HepG2 (cell line): Measurements from ENCODE around the gene ELP2. TPM values are rescaled to one million over a fixed set of nuclear protein-coding genes. Genes with fewer than 3 reads are reported as not detected.
"Not testable (repeated sequence)": the region's sequence is repeated elsewhere in the genome, so short reads cannot be mapped to it uniquely, and the experiment has no call there.

Experiments used
- ATAC-seq: fragments of 200-7000 bp; cut with Tn5 transposase; 3 replicates; pipeline ENCODE4 v1.9.1; 2020; ENCODE audit warnings: mild to moderate bottlenecking, moderate library complexity
- BruUV-seq: library from RNA; stranded (reverse); fragments of 400-500 nt; replicated peaks from 2 replicates; lab custom pipeline; 2021; lab: Mats Ljungman, UMichigan
- CTCF ChIA-PET: fragments of 300-600 bp; formaldehyde crosslinking; extraction: SDS; loops from one replicate; lab custom pipeline; 2021; ENCODE audit warnings: low total read pairs, inconsistent platforms, low intra/inter-chr PET ratio; lab: Yijun Ruan, JAX
- POLR2A ChIA-PET: fragments of 350-600 bp; sonication (Branson Sonifier 250); formaldehyde crosslinking; loops from one replicate; lab custom pipeline; 2020; ENCODE audit warnings: antibody characterized with exemption, inconsistent platforms; lab: Yijun Ruan, JAX
- DNase-seq: peaks from one replicate; pipeline ENCODE4 v3.0.0-alpha.2; 2015; ENCODE audit warnings: low spot score
- FAIRE-seq: peaks from 3 replicates; lab custom pipeline; 2011; peaks lifted over from hg19 to GRCh38; lab: Jason Lieb, UNC
- H2AFZ ChIP-seq: one replicate; pipeline ENCODE4 v1.6.1; 2011; ENCODE audit warnings: low read length, inconsistent platforms
- H3K27ac ChIP-seq: fragments of 300-600 bp; 3 replicates; pipeline ENCODE4 v1.8.0; 2011; ENCODE audit warnings: mixed run types, mild to moderate bottlenecking, mixed read lengths, low read length, inconsistent platforms; ENCODE audit not compliant: insufficient read depth; ENCODE audit errors: extremely low read length
- H3K27me3 ChIP-seq, 2 experiments: fragments of 200-600 bp in 1 of 2; 2 replicates in 1 of 2; 3 replicates in 1 of 2; pipeline versions ENCODE4 v1.6.0 to v1.8.0; 2011; ENCODE audit warnings: low read length in 2 of 2, mild to moderate bottlenecking in 2 of 2, moderate library complexity in 2 of 2, inconsistent platforms in 1 of 2; ENCODE audit not compliant: insufficient read depth in 2 of 2, control insufficient read depth in 1 of 2
- H3K36me3 ChIP-seq, 2 experiments: fragments of 200-600 bp in 1 of 2; replicated peaks in 1 of 2; 2 replicates in 1 of 2; 3 replicates in 1 of 2; pipeline versions ENCODE4 v1.5.1 to v1.8.0; 2011; ENCODE audit warnings: low read length in 2 of 2, inconsistent platforms in 1 of 2; ENCODE audit not compliant: insufficient read depth in 2 of 2, control insufficient read depth in 1 of 2
- H3K4me1 ChIP-seq: 2 replicates; pipeline ENCODE4 v1.5.1; 2012; ENCODE audit warnings: low read length, inconsistent platforms; ENCODE audit not compliant: insufficient read depth
- H3K4me2 ChIP-seq: 2 replicates; pipeline ENCODE4 v1.6.0; 2011; ENCODE audit warnings: low read depth, low read length, inconsistent platforms
- H3K4me3 ChIP-seq, 3 experiments: fragments of 200-600 bp in 1 of 3; sonication (generic), shearing (Covaris generic) in 1 of 3; replicated peaks in 1 of 3; 2 replicates each; pipeline ENCODE4 v1.5.1; 2011 to 2016; ENCODE audit warnings: low read length in 3 of 3, inconsistent platforms in 2 of 3, low read depth in 2 of 3, mild to moderate bottlenecking in 2 of 3, control low read depth in 1 of 3, mixed read lengths in 1 of 3; ENCODE audit not compliant: insufficient read depth in 1 of 3
- H3K79me2 ChIP-seq: one replicate; pipeline ENCODE4 v1.6.1; 2011; ENCODE audit warnings: low read length, inconsistent platforms; ENCODE audit not compliant: insufficient read depth
- H3K9ac ChIP-seq: 2 replicates; pipeline ENCODE4 v1.6.0; 2011; ENCODE audit warnings: mild to moderate bottlenecking, low read depth, low read length, inconsistent platforms; ENCODE audit not compliant: insufficient read depth
- H3K9me3 ChIP-seq: 2 replicates; pipeline ENCODE4 v1.5.1; 2012; ENCODE audit warnings: mild to moderate bottlenecking, low read length
- H4K20me1 ChIP-seq: 2 replicates; pipeline ENCODE4 v1.6.0; 2011; ENCODE audit warnings: inconsistent platforms, mild to moderate bottlenecking, low read length, moderate library complexity; ENCODE audit not compliant: insufficient read depth
- ATAD3A ChIP-seq: sonication (generic); formaldehyde crosslinking; IDR thresholded peaks from 2 replicates; pipeline ENCODE4 v1.4.0; 2020; ENCODE audit warnings: missing genetic modification reagents
- HMG20A ChIP-seq: IDR thresholded peaks from 2 replicates; pipeline ENCODE4 v1.6.1; 2016; ENCODE audit warnings: borderline replicate concordance
- HNF4G ChIP-seq, 2 experiments: sonication (generic) in 1 of 2; formaldehyde crosslinking in 1 of 2; IDR thresholded peaks; 2 replicates each; pipeline versions ENCODE4 v1.4.0 to v1.6.1; 2011 to 2020; ENCODE audit warnings: borderline replicate concordance in 2 of 2, low read depth in 2 of 2, mild to moderate bottlenecking in 2 of 2, low read length in 1 of 2, missing genetic modification reagents in 1 of 2, moderate library complexity in 1 of 2
- RARA ChIP-seq: IDR thresholded peaks from 2 replicates; pipeline ENCODE4 v1.6.1; 2016; ENCODE audit warnings: missing genetic modification reagents, missing compliant biosample characterization
- RBAK ChIP-seq: sonication (generic); formaldehyde crosslinking; IDR thresholded peaks from 2 replicates; pipeline ENCODE4 v1.5.1; 2020; ENCODE audit warnings: mild to moderate bottlenecking, missing genetic modification reagents
- SOX13 ChIP-seq, 3 experiments: fragments of 450-650 bp in 1 of 3; sonication (generic) in 1 of 3; formaldehyde crosslinking in 1 of 3; IDR thresholded peaks in 2 of 3; conservative IDR thresholded peaks in 1 of 3; 2 replicates each; pipeline versions ENCODE4 v1.5.0 to v1.6.1; 2016 to 2020; ENCODE audit warnings: antibody characterized with exemption in 1 of 3, mild to moderate bottlenecking in 1 of 3, missing compliant biosample characterization in 1 of 3, missing genetic modification reagents in 1 of 3, moderate library complexity in 1 of 3
- SOX5 ChIP-seq: IDR thresholded peaks from 2 replicates; pipeline ENCODE4 v1.6.1; 2016; ENCODE audit warnings: borderline replicate concordance
- SOX6 ChIP-seq, 2 experiments: fragments of 450-650 bp in 1 of 2; sonication (generic) in 1 of 2; formaldehyde crosslinking in 1 of 2; IDR thresholded peaks; 2 replicates each; pipeline versions ENCODE4 v1.4.0 to v1.6.1; 2017 to 2020; ENCODE audit warnings: antibody characterized with exemption in 1 of 2, mild to moderate bottlenecking in 1 of 2, missing genetic modification reagents in 1 of 2
- TOPORS ChIP-seq: sonication (generic); formaldehyde crosslinking; IDR thresholded peaks from 2 replicates; pipeline ENCODE4 v1.8.0; 2023; ENCODE audit warnings: mild to moderate bottlenecking, missing genetic modification reagents
- ZNF263 ChIP-seq: sonication (generic); formaldehyde crosslinking; IDR thresholded peaks from 2 replicates; pipeline ENCODE4 v1.4.0; 2020; ENCODE audit warnings: missing genetic modification reagents
- ZNF557 ChIP-seq: sonication (generic); formaldehyde crosslinking; IDR thresholded peaks from 2 replicates; pipeline ENCODE4 v1.4.0; 2020; ENCODE audit warnings: missing genetic modification reagents
- ZNF616 ChIP-seq: sonication (generic); formaldehyde crosslinking; IDR thresholded peaks from 2 replicates; pipeline ENCODE4 v1.5.0; 2020; ENCODE audit warnings: low read depth, mild to moderate bottlenecking, missing genetic modification reagents
- ZNF674 ChIP-seq: sonication (generic); formaldehyde crosslinking; IDR thresholded peaks from 2 replicates; pipeline ENCODE4 v1.5.0; 2020; ENCODE audit warnings: low read depth, mild to moderate bottlenecking, missing genetic modification reagents
- WGBS: methylation state at CpG from one replicate; pipeline ENCODE4 v1.1.6; 2017; ENCODE audit warnings: low lambda C conversion rate; 5-methylcytosine and 5-hydroxymethylcytosine counted together
- in situ Hi-C: cut with HindIII; loops from 2 replicates; pipeline ENCODE4 v1.10.0; 2017; ENCODE audit warnings: low pct_unique_long_range_greater_than_20kb; ENCODE audit not compliant: extremely low pct_ligation_motif_present
- intact Hi-C: fragments of 100-400 bp; cut with micrococcal nuclease; formaldehyde crosslinking; loops from one replicate; pipeline ENCODE4 v1.10.0; 2022; ENCODE audit not compliant: unreplicated experiment
- polyA plus RNA-seq, 8 experiments: library from polyadenylated mRNA; depleted of rRNA in 3 of 8; stranded (reverse) in 7 of 8; unstranded in 1 of 8; fragments of >200 nt; fragmentation: Illumina TruSeq in 4 of 8; extraction: Trizol in 4 of 8; gene quantifications; 2 replicates each; pipeline versions ENCODE4 v1.2.1 to v1.2.3, GENCODE V29; 2011 to 2016; ENCODE audit warnings: low read depth in 4 of 8, missing spikeins in 1 of 8, mixed read lengths in 1 of 8; ENCODE audit not compliant: insufficient read depth in 1 of 8
- total RNA-seq, 5 experiments: library from RNA; depleted of rRNA; stranded (reverse); fragments of >200 nt; fragmentation: Illumina TruSeq; extraction: Trizol; gene quantifications; 2 replicates each; pipeline ENCODE4 v1.2.3, GENCODE V29; 2016; ENCODE audit warnings: low read depth in 1 of 5
- TF ChIP-seq, protein P1 (sequence below): sonication (generic); formaldehyde crosslinking; IDR thresholded peaks from 2 replicates; pipeline ENCODE4 v1.5.0; 2020; ENCODE audit warnings: missing genetic modification reagents

Gene ELP2
- total and polyA plus RNA-seq, 2 of the 13 experiments (the other 11 are each of a cell fraction or from before 2014, with no cell fraction given): 98.7 to 100 TPM

DNA sequence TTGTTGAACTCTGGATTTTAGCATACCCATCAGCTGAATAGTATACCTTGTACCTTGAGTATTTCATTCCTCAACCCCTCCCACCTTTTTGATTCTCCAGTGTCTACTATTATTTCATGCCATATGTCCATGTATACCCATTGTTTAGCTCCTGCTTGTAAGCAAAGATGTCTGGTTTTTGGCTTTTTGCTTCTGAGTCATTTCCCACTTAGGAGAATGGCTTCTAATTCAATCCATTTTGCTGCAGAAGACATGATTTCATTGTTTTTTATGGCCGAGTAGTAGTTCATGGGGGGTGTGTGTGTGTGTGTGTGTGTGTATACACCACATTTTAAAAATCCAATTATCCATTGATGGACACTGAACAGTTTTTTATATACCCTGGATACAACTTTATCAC, 33.3 kb downstream of the ELP2 start (continued):
- TF ChIP-seq HNF4G (IDR thresholded peaks at IDR 0.05; ENCODE audit: borderline replicate concordance, low read depth, low read length) (no peak), HNF4G (CRISPR knock-in tag; IDR thresholded peaks at IDR 0.05; ENCODE audit: borderline replicate concordance, low read depth) (no peak), TOPORS (CRISPR knock-in tag) (no peak), ZNF674 (no peak), ZNF557 (CRISPR knock-in tag) (no peak)

DNA sequence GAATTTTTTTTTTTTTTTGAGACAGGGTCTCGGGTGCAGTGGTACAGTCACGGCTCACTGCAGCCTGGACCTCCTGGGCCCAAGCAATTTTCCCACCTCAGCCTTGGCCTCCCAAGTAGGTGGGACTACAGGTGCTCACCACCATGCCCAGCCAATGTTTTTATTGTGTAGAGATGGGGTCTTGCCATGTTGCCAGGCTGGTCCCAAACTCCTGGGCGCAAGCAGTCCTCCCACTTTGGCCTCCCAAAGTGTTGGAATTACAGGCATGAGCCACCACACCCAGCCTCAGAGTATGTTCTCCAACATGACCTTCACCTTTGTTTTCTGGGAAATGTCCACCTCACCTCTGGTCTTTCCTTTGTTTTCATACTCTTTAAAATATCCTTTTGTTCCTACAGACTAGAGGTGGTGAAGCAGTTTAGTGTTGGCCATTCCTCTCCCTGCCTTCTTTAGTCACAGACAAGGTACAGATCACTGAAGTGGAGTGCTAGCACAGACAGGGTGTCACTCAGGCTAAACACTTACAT, 38.1 kb downstream of the ELP2 start:
- whole genome bisulfite sequencing: 100% methylated on average over 3 of the region's 3 CpGs
- Histone ChIP-seq H2AFZ (no peak overlapping the region), H3K9me3 (no peaks in the 10 kb centered on the region), H3K27ac (no peak overlapping the region), H3K4me3 (no peak overlapping the region), H3K27me3 (no peaks in the 10 kb centered on the region), H3K4me2 (no peak overlapping the region), H3K9ac (no peak overlapping the region), H3K36me3 (peaks cover 18 to 43% of the 10 kb centered on the region in 2 experiments), H4K20me1 (no peaks in the 10 kb centered on the region), H3K79me2 (no peaks in the 10 kb centered on the region), H3K4me1 (peaks cover 40% of the 10 kb centered on the region)
- FAIRE-seq: no peak
- intact Hi-C loops (no loop called here), in situ Hi-C loops (no loop called here)
- TSS peak; percentile 5 for BruUV-seq
- TF ChIP-seq ZNF263 (CRISPR knock-in tag): peak; percentile 64; the same call in 1 of the 2 replicates
- TF ChIP-seq ATAD3A (CRISPR knock-in tag): no peak
- TF ChIP-seq SOX13 (IDR thresholded peaks at IDR 0.05): no peak
- TF ChIP-seq SOX13 (CRISPR knock-in tag; conservative IDR thresholded peaks at IDR 0.05 in 1 of 2, IDR thresholded peaks at IDR 0.05 in 1 of 2): peak in 1 of 2 experiments; percentile 78; a peak in 2 of 4 replicates
- TF ChIP-seq SOX6 (IDR thresholded peaks at IDR 0.05): no peak
- peak; percentile 61 for TF ChIP-seq SOX6 (CRISPR knock-in tag; IDR thresholded peaks at IDR 0.05)
- TF ChIP-seq RBAK (CRISPR knock-in tag): no peak
- 0 out of 2 replicates have a peak, but pooled peaks have one; percentile 22 for TF ChIP-seq RARA
- TF ChIP-seq, protein P1, sequence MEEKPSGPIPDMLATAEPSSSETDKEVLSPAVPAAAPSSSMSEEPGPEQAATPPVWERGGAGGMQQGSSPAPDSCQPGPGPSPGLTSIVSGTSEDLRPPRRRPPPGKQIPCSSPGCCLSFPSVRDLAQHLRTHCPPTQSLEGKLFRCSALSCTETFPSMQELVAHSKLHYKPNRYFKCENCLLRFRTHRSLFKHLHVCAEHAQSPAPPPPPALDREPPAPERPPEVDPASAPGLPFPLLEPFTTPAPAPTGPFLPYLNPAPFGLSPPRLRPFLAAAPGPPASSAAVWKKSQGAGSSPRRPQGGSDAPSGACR (CRISPR knock-in tag): no peak
- peak; percentile 35; the same call in 1 of the 2 replicates for TF ChIP-seq SOX5 (CRISPR knock-in tag)
- no peak for TF ChIP-seq HMG20A
- TF ChIP-seq ZNF616 (CRISPR knock-in tag): peak; percentile 46; the same call in 1 of the 2 replicates
- POLR2A ChIA-PET: interaction anchor here (3.8 kb wide), 1 partner anchor 8 kb away, joined by 17 read pairs; no protein-coding TSS in a partner anchor
- CTCF ChIA-PET: no interaction called here
- DNase-seq: no peak
- ATAC-seq: no peak; the same call in 2 of the 3 replicates

DNA sequence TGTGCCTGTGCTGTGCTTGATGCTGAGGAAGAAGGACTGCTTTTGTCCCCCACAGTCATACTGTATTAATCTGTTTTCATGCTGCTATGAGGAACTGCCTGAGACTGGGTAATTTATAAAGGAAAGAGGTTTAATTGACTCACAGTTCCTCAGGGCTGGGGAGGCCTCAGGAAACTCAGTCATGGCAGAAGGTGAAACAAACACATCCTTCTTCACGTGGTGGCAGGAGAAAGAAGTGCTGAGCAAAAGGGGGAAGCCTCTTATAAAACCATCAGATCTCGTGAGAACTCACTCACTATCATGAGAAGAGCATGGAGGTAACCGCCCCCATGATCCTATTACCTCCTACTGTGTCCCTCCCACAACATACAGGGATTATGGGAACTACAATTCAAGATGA, 38.6 kb downstream of the ELP2 start:
- intact Hi-C loops, in situ Hi-C loops, FAIRE-seq, H3K79me2 ChIP-seq, H3K4me3 ChIP-seq, POLR2A ChIA-PET, DNase-seq, ATAC-seq, BruUV-seq, H3K9me3 ChIP-seq, H4K20me1 ChIP-seq, H3K27ac ChIP-seq, H3K9ac ChIP-seq, H3K27me3 ChIP-seq, H2AFZ ChIP-seq, H3K4me2 ChIP-seq, CTCF ChIA-PET: not testable (repeated sequence)
- WGBS: 97% methylated on average over 3 of the region's 3 CpGs
- Histone ChIP-seq H3K36me3 (peaks cover 18 to 40% of the 10 kb centered on the region in 2 experiments), H3K4me1 (peaks cover 40% of the 10 kb centered on the region)
